Suprapubic skin (tissue), 4 donors: ENCODE measurements around the gene SKI.

Experiments
- CTCF ChIP-seq, 2 donors: fragments of 200-600 bp in 1 of 2; fragments of 450-650 bp in 1 of 2; sonication (generic) in 1 of 2; IDR thresholded peaks; one replicate each; pipeline ENCODE4 v1.5.1; 2016 to 2019; ENCODE audit warnings: antibody characterized with exemption in 2 of 2, mild to moderate bottlenecking in 1 of 2, moderate library complexity in 1 of 2
- EP300 ChIP-seq: sonication (generic); formaldehyde crosslinking; IDR thresholded peaks from one replicate; pipeline ENCODE4 v1.6.1; 2017; ENCODE audit warnings: antibody characterized with exemption
- POLR2A ChIP-seq, 2 donors: fragments of 450-650 bp; IDR thresholded peaks; one replicate each; pipeline ENCODE4 v1.6.1; 2017; ENCODE audit warnings: antibody characterized with exemption in 2 of 2, mild to moderate bottlenecking in 2 of 2, moderate library complexity in 2 of 2
- POLR2AphosphoS5 ChIP-seq, 3 donors: sonication (generic); formaldehyde crosslinking; IDR thresholded peaks; one replicate each; pipeline ENCODE4 v1.6.1; 2017; ENCODE audit warnings: antibody characterized with exemption in 3 of 3

- TF ChIP-seq CTCF (IDR thresholded peaks at IDR 0.05) = no peak
- TF ChIP-seq POLR2A (IDR thresholded peaks at IDR 0.05) = no peak
- no peak for TF ChIP-seq EP300
- no peak for TF ChIP-seq POLR2AphosphoS5 (IDR thresholded peaks at IDR 0.05)
These were observed at the start of gene SKI for GRCh38 chr1:2228157-2228594.
